Measurements from ENCODE around the gene MOB3C.

Gene MOB3C

GRCh38 chr1:46613661-46614603 is 2.7 kb downstream of the MOB3C start:
- no peak for ATAC-seq (replicated peaks; ENCODE audit: extremely low read depth, poor library complexity, severe bottlenecking)

GRCh38 chr1:46612937-46613660 is 3.5 kb downstream of the MOB3C start:
- ATAC-seq (replicated peaks; ENCODE audit: extremely low read depth, poor library complexity, severe bottlenecking) = no peak
- DNase-seq (ENCODE audit: low spot score in 2 of 2) = no peak
- Mint-ChIP-seq H3K9me3 (no peaks in the 10 kb centered on the region), H3K36me3 (ENCODE audit: insufficient read depth) (peaks cover 22% of the 10 kb centered on the region), H3K4me1 (peaks cover 61% of the 10 kb centered on the region), H3K27ac (ENCODE audit: low read depth) (no peak overlapping the region), H3K27me3 (no peaks in the 10 kb centered on the region), H3K4me3 (no peak overlapping the region)

More at GRCh38 chr1:46613661-46614603, 2.7 kb downstream of the MOB3C start:
- Mint-ChIP-seq H3K27me3 (no peaks in the 10 kb centered on the region), H3K9me3 (no peaks in the 10 kb centered on the region), H3K4me3 (peak overlapping the region; percentile 79), H3K27ac (ENCODE audit: low read depth) (no peak overlapping the region), H3K4me1 (peaks cover 61% of the 10 kb centered on the region), H3K36me3 (ENCODE audit: insufficient read depth) (peaks cover 22% of the 10 kb centered on the region)
- DNase-seq (ENCODE audit: low spot score in 2 of 2) = no peak

- Mint-ChIP-seq H3K27ac (ENCODE audit: low read depth) (no peak overlapping the region), H3K4me1 (peaks cover 57% of the 10 kb centered on the region), H3K4me3 (peak overlapping the region; percentile 25), H3K9me3 (no peaks in the 10 kb centered on the region), H3K27me3 (no peaks in the 10 kb centered on the region), H3K36me3 (ENCODE audit: insufficient read depth) (peaks cover 21% of the 10 kb centered on the region)
- DNase-seq (ENCODE audit: low spot score in 2 of 2) = no peak
- ATAC-seq (replicated peaks; ENCODE audit: extremely low read depth, poor library complexity, severe bottlenecking) = no peak
Observed at GRCh38 chr1:46611691-46612221, 4.9 kb downstream of the MOB3C start.

- peaks cover 26% of the 10 kb centered on the region for H3K36me3 Mint-ChIP-seq (ENCODE audit: insufficient read depth)
- no peak overlapping the region for H3K27ac Mint-ChIP-seq (ENCODE audit: low read depth)
- DNase-seq (ENCODE audit: low spot score in 2 of 2) (no peak), ATAC-seq (replicated peaks; ENCODE audit: extremely low read depth, poor library complexity, severe bottlenecking) (no peak)
- peaks cover 62% of the 10 kb centered on the region for H3K4me1 Mint-ChIP-seq
- no peaks in the 10 kb centered on the region for H3K9me3 Mint-ChIP-seq
- H3K4me3 Mint-ChIP-seq = no peak overlapping the region
- H3K27me3 Mint-ChIP-seq = no peaks in the 10 kb centered on the region
Observed at GRCh38 chr1:46607345-46608130, 9.1 kb downstream of the MOB3C start.

DNA sequence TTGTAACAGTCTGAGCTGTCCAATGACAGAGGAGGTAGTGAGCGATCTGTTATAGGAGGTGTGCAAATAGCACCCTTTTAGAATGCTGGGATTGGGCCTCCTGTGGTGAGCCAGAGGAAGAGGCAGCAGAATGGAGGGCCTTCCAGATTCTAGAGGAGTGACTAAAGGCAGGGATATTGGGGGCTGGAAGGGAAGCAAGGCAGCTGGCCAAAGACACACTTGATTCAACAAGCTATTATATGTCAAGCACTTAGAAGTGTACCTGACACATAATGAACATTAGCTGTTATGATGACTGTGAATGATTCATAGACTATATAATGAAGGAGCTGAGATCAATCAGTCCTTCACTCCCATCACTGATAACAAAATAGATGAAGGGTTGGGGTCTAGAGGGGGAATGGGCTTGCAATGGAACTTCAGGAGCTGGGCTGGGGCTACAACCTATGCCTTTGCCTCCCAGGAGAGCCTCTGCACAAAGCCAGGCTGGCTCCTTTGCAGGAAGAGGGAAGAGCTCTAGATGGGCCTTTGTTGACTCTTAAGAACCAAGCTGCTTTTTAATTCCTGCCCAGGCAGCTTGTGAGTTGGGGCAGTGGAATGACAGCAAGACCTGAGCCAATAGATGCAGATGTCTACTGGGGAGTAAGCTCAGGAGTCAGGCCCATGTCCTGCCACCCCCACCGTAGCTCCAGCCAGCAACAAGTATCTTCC is 10.2 kb downstream of the MOB3C start:
- DNase-seq (ENCODE audit: low spot score in 2 of 2) = no peak
- no peaks in the 10 kb centered on the region for H3K27me3 Mint-ChIP-seq
- no peak overlapping the region for H3K27ac Mint-ChIP-seq (ENCODE audit: low read depth)
- H3K36me3 Mint-ChIP-seq (ENCODE audit: insufficient read depth) = peaks cover 21% of the 10 kb centered on the region
- peak overlapping the region; percentile 44 for H3K4me3 Mint-ChIP-seq
- no peaks in the 10 kb centered on the region for H3K9me3 Mint-ChIP-seq
- no peak for ATAC-seq (replicated peaks; ENCODE audit: extremely low read depth, poor library complexity, severe bottlenecking)
- H3K4me1 Mint-ChIP-seq = peaks cover 66% of the 10 kb centered on the region

DNA sequence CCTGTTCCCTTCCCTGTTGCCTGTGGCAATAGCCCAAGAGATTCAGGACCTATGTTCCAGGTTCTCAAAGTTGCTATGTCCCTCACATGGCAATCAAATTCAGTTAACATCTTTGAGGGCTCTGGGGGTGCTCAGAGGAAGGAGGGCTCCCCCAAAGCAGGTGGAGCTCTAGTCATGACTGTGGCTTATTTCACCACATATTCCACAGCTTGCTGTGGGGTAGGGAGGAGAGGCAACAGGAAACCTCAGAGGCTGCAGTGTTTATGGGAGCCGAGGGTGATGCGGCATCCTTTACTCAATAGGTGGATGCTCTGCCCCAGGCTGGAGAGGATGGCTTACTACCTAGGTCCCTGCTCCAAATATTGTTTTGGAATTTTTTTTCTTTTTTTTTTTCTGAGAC is 11.4 kb downstream of the MOB3C start:
- H3K4me1 Mint-ChIP-seq = peaks cover 63% of the 10 kb centered on the region
- peak in 1 of 2 donors; percentile 41 for DNase-seq (ENCODE audit: low spot score in 2 of 2)
- H3K4me3 Mint-ChIP-seq = peak overlapping the region; percentile 91
- no peaks in the 10 kb centered on the region for H3K27me3 Mint-ChIP-seq
- H3K9me3 Mint-ChIP-seq = no peaks in the 10 kb centered on the region
- H3K36me3 Mint-ChIP-seq (ENCODE audit: insufficient read depth) = peaks cover 21% of the 10 kb centered on the region
- H3K27ac Mint-ChIP-seq (ENCODE audit: low read depth) = peak overlapping the region; percentile 91
- ATAC-seq (replicated peaks; ENCODE audit: extremely low read depth, poor library complexity, severe bottlenecking) = peak; percentile 75

DNA sequence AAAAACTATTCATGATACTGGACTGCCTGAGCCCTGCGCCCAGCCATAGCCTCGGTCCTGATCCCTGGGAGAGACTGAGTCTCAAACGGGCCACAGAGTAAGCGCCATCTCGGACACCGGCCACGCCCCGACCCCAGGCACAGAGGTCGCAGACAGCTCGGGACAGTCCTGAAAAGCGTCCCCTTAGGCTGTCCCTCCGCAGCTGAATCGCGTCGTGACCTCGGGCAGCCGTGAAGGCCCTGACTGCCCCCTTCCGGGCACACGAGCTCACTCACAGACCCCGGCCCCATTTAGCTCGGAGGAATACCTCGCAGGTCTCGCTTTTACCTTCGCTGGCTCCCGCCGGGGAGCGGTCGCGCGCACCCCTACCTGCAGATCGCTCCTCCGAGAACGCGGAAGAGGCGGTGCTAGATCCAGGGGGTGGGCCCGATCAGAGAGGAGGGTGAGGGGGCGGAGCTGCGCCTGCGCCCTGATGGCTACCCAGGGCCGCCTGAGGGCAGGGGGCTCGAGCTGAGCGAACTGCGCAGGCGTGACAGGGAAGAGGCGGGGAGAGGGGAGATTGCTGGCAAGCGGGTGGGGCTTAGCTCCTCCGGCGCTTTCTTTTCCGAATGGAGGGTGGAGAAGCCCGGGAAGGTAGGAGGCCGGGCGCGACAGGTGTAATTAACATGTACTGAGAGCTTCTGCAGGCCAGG is 12.6 kb downstream of the MOB3C start, which contains the start of gene MKNK1:
MKNK1 (minus strand) TSS at position 411 of the 692 bp plus-strand sequence. CDS start 20,941 bp downstream, outside the sequence.
- H3K27ac Mint-ChIP-seq (ENCODE audit: low read depth) = peak within 1 kb of the TSS; percentile 91
- peaks cover 17% of the 10 kb centered on the region for H3K36me3 Mint-ChIP-seq (ENCODE audit: insufficient read depth)
- DNase-seq (ENCODE audit: low spot score in 2 of 2) (peak; percentile 95), ATAC-seq (replicated peaks; ENCODE audit: extremely low read depth, poor library complexity, severe bottlenecking) (peak; percentile 80)
- no peaks in the 10 kb centered on the region for H3K27me3 Mint-ChIP-seq
- H3K4me3 Mint-ChIP-seq = peak within 1 kb of the TSS; percentile 91
- H3K9me3 Mint-ChIP-seq = no peaks in the 10 kb centered on the region
- H3K4me1 Mint-ChIP-seq = peaks cover 68% of the 10 kb centered on the region

GRCh38 chr1:46603481-46603857 is 13.1 kb downstream of the MOB3C start:
- Mint-ChIP-seq H3K9me3 (no peaks in the 10 kb centered on the region), H3K36me3 (ENCODE audit: insufficient read depth) (peaks cover 17% of the 10 kb centered on the region), H3K27me3 (no peaks in the 10 kb centered on the region), H3K27ac (ENCODE audit: low read depth) (peak overlapping the region; percentile 91), H3K4me3 (peak overlapping the region; percentile 91), H3K4me1 (peaks cover 73% of the 10 kb centered on the region)
- DNase-seq (ENCODE audit: low spot score in 2 of 2) (no peak), ATAC-seq (replicated peaks; ENCODE audit: extremely low read depth, poor library complexity, severe bottlenecking) (no peak)

GRCh38 chr1:46601257-46602007 is 15.2 kb downstream of the MOB3C start:
- peaks cover 76% of the 10 kb centered on the region for H3K4me1 Mint-ChIP-seq
- peak overlapping the region; percentile 33 for H3K4me3 Mint-ChIP-seq
- ATAC-seq (replicated peaks; ENCODE audit: extremely low read depth, poor library complexity, severe bottlenecking) = no peak
- no peak for DNase-seq (ENCODE audit: low spot score in 2 of 2)
- H3K27ac Mint-ChIP-seq (ENCODE audit: low read depth) = no peak overlapping the region
- no peaks in the 10 kb centered on the region for H3K9me3 Mint-ChIP-seq
- peaks cover 13% of the 10 kb centered on the region for H3K36me3 Mint-ChIP-seq (ENCODE audit: insufficient read depth)
- H3K27me3 Mint-ChIP-seq = no peaks in the 10 kb centered on the region

GRCh38 chr1:46599059-46599970 is 17.3 kb downstream of the MOB3C start:
- H3K27ac Mint-ChIP-seq (ENCODE audit: low read depth) = peak overlapping the region; percentile 22
- H3K27me3 Mint-ChIP-seq = no peaks in the 10 kb centered on the region
- H3K36me3 Mint-ChIP-seq (ENCODE audit: insufficient read depth) = peaks cover 5% of the 10 kb centered on the region
- no peaks in the 10 kb centered on the region for H3K9me3 Mint-ChIP-seq
- ATAC-seq (replicated peaks; ENCODE audit: extremely low read depth, poor library complexity, severe bottlenecking) = no peak
- peak overlapping the region; percentile 1 for H3K4me3 Mint-ChIP-seq
- H3K4me1 Mint-ChIP-seq = peaks cover 75% of the 10 kb centered on the region
- DNase-seq (ENCODE audit: low spot score in 2 of 2) = no peak

Measured in central memory CD8-positive, alpha-beta T cell (primary cell).